ENCODE measurements around the gene SENP1. TPM values are rescaled to one million over a fixed set of nuclear protein-coding genes. Genes with fewer than 3 reads are reported as not detected.

SENP1 gene
- total RNA-seq, 1 experiment from 2014 or later: 26.7 TPM

GRCh38 chr12:48028541-48029431 is 77.1 kb downstream of the SENP1 start:
- Histone ChIP-seq H3K36me3 (replicated peaks; ENCODE audit: control insufficient read depth, insufficient read depth, low read length) (no peaks in the 10 kb centered on the region), H3K27me3 (ENCODE audit: control insufficient read depth, insufficient read depth, low read length) (peaks cover 97% of the 10 kb centered on the region), H3K4me3 (ENCODE audit: insufficient read depth, low read depth, low read length) (no peak overlapping the region)
- peak; percentile 19 for DNase-seq

- DNase-seq: peak; percentile 43
- no peaks in the 10 kb centered on the region for H3K36me3 ChIP-seq (replicated peaks; ENCODE audit: control insufficient read depth, insufficient read depth, low read length)
- H3K27me3 ChIP-seq (ENCODE audit: control insufficient read depth, insufficient read depth, low read length): peaks cover 97% of the 10 kb centered on the region
- no peak overlapping the region for H3K4me3 ChIP-seq (ENCODE audit: insufficient read depth, low read depth, low read length)
Measured at GRCh38 chr12:48027183-48028002, 78.5 kb downstream of the SENP1 start.

- Histone ChIP-seq H3K27me3 (ENCODE audit: control insufficient read depth, insufficient read depth, low read length) (peaks cover 97% of the 10 kb centered on the region), H3K36me3 (replicated peaks; ENCODE audit: control insufficient read depth, insufficient read depth, low read length) (no peaks in the 10 kb centered on the region), H3K4me3 (ENCODE audit: insufficient read depth, low read depth, low read length) (no peak overlapping the region)
- DNase-seq: peak; percentile 15
Measured at GRCh38 chr12:48026060-48026827, 79.6 kb downstream of the SENP1 start.

DNA sequence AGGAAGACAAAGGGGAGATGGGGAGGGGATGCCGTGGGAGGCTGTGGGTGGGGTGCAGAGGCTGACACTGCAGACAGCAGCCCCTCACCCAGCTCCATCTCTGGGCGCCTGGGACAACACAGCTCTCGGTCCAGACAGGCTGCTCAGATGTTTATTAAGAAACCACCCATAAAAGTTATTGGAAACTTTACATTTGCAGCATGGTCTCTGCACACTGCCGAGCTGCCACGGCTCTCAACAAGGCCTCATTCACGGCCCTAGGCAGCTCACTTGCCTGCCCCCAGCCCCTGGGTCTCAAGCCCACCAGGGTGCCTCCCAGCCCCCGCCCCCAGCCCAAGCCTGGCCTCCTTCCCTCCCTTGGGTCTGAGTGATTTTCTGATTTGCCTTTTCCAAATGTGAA is 80.6 kb downstream of the SENP1 start:
- peak; percentile 21 for DNase-seq
- H3K36me3 ChIP-seq (replicated peaks; ENCODE audit: control insufficient read depth, insufficient read depth, low read length): no peaks in the 10 kb centered on the region
- H3K27me3 ChIP-seq (ENCODE audit: control insufficient read depth, insufficient read depth, low read length): peaks cover 97% of the 10 kb centered on the region
- H3K4me3 ChIP-seq (ENCODE audit: insufficient read depth, low read depth, low read length): no peak overlapping the region

- peak; percentile 12 for DNase-seq
- no peak overlapping the region for H3K4me3 ChIP-seq (ENCODE audit: insufficient read depth, low read depth, low read length)
- peaks cover 97% of the 10 kb centered on the region for H3K27me3 ChIP-seq (ENCODE audit: control insufficient read depth, insufficient read depth, low read length)
- no peaks in the 10 kb centered on the region for H3K36me3 ChIP-seq (replicated peaks; ENCODE audit: control insufficient read depth, insufficient read depth, low read length)
Measured at GRCh38 chr12:48024735-48025134, 81.1 kb downstream of the SENP1 start.

- DNase-seq: peak; percentile 37
- peaks cover 97% of the 10 kb centered on the region for H3K27me3 ChIP-seq (ENCODE audit: control insufficient read depth, insufficient read depth, low read length)
- no peak overlapping the region for H3K4me3 ChIP-seq (ENCODE audit: insufficient read depth, low read depth, low read length)
- H3K36me3 ChIP-seq (replicated peaks; ENCODE audit: control insufficient read depth, insufficient read depth, low read length): no peaks in the 10 kb centered on the region
Measured at GRCh38 chr12:48023386-48023785, 82.5 kb downstream of the SENP1 start.

DNA sequence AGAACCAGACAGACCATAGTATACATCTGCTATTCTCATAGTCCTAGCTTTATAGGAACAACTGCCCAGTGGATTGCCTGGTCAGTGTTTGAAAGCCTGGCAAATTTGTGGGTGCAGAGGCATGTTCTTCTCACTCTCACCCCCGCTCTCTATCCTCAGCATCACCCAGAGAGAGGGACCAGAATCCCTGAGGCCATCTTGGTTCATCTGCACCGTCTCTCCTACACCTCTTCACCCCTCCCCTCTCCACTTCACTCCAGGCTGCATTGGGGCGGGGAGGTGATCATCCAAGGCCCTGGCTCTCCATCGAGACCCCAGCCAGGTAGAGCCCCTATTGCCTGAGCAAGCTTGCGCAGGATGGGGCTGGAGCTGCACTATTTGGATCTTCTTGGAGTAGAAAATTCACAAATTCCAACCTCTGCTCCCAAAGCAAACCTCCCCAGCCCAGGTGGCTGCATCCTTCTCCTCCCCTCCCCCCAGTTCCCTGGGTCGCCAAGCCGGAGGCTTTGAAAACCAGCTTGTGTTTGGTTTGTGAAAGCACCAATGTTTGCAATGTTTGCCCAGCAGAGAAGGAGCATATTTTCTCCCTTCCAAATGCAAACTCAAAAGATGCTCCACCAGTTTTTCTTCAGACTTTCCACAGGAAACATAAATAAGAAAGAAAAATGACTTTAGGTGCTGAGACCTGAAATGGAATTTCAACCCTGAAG is 83.0 kb downstream of the SENP1 start:
- no peaks in the 10 kb centered on the region for H3K36me3 ChIP-seq (replicated peaks; ENCODE audit: control insufficient read depth, insufficient read depth, low read length)
- DNase-seq: peak; percentile 55
- H3K4me3 ChIP-seq (ENCODE audit: insufficient read depth, low read depth, low read length): no peak overlapping the region
- H3K27me3 ChIP-seq (ENCODE audit: control insufficient read depth, insufficient read depth, low read length): peaks cover 98% of the 10 kb centered on the region

GRCh38 chr12:48022180-48022521 is 83.7 kb downstream of the SENP1 start:
- peaks cover 98% of the 10 kb centered on the region for H3K27me3 ChIP-seq (ENCODE audit: control insufficient read depth, insufficient read depth, low read length)
- no peak overlapping the region for H3K4me3 ChIP-seq (ENCODE audit: insufficient read depth, low read depth, low read length)
- no peak for DNase-seq
- H3K36me3 ChIP-seq (replicated peaks; ENCODE audit: control insufficient read depth, insufficient read depth, low read length): no peaks in the 10 kb centered on the region

GRCh38 chr12:48021485-48022179 is 84.2 kb downstream of the SENP1 start:
- peak; percentile 89 for DNase-seq
- Histone ChIP-seq H3K27me3 (ENCODE audit: control insufficient read depth, insufficient read depth, low read length) (peaks cover 98% of the 10 kb centered on the region), H3K36me3 (replicated peaks; ENCODE audit: control insufficient read depth, insufficient read depth, low read length) (no peaks in the 10 kb centered on the region), H3K4me3 (ENCODE audit: insufficient read depth, low read depth, low read length) (no peak overlapping the region)

GRCh38 chr12:48019639-48020265 is 86.1 kb downstream of the SENP1 start:
- Histone ChIP-seq H3K4me3 (ENCODE audit: insufficient read depth, low read depth, low read length) (no peak overlapping the region), H3K27me3 (ENCODE audit: control insufficient read depth, insufficient read depth, low read length) (peaks cover 96% of the 10 kb centered on the region)
- DNase-seq: no peak

GRCh38 chr12:48018618-48018995 is 87.3 kb downstream of the SENP1 start:
- no peak for DNase-seq
- H3K36me3 ChIP-seq (replicated peaks; ENCODE audit: control insufficient read depth, insufficient read depth, low read length): no peaks in the 10 kb centered on the region
- H3K27me3 ChIP-seq (ENCODE audit: control insufficient read depth, insufficient read depth, low read length): peaks cover 96% of the 10 kb centered on the region
- H3K4me3 ChIP-seq (ENCODE audit: insufficient read depth, low read depth, low read length): no peak overlapping the region

More at GRCh38 chr12:48019639-48020265, 86.1 kb downstream of the SENP1 start:
- H3K36me3 ChIP-seq (replicated peaks; ENCODE audit: control insufficient read depth, insufficient read depth, low read length): no peaks in the 10 kb centered on the region

DNA sequence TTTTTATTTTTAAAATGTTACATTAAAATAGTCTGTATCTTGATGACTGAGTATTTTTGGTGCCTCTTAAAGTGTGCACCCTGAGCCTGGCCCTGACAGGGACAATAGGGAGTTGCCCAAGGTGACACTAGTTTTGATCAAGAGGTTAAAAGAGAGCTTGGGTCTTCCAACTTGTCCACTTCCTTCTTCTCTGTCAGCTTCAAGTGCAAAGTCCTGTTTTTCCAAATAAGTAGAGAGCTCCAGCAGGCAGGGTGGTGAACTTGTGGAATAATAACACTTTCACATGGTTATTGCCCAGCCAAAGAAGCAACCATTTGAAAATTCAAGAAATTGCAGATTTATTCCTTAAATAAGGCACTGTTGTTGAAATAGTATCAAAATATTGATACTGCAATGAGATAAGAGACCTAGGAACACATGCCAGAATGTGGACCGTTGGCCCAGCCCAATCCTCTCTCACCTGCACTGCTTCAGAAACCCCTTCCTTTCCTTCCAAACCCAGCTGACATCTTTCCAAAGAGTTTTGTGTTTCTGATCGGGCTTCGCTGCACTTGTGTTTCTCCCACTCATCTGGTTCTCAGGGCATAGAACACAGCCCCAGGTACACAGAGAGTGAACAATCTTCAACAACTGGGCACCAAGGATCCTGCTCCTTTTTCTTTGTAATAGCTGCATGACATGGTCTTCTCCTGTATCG is 87.8 kb downstream of the SENP1 start:
- DNase-seq: no peak
- Histone ChIP-seq H3K36me3 (replicated peaks; ENCODE audit: control insufficient read depth, insufficient read depth, low read length) (no peaks in the 10 kb centered on the region), H3K4me3 (ENCODE audit: insufficient read depth, low read depth, low read length) (no peak overlapping the region), H3K27me3 (ENCODE audit: control insufficient read depth, insufficient read depth, low read length) (peaks cover 96% of the 10 kb centered on the region)

- Histone ChIP-seq H3K36me3 (replicated peaks; ENCODE audit: control insufficient read depth, insufficient read depth, low read length) (no peaks in the 10 kb centered on the region), H3K27me3 (ENCODE audit: control insufficient read depth, insufficient read depth, low read length) (peaks cover 96% of the 10 kb centered on the region), H3K4me3 (ENCODE audit: insufficient read depth, low read depth, low read length) (no peak overlapping the region)
- no peak for DNase-seq
Measured at GRCh38 chr12:48017496-48017895, 88.4 kb downstream of the SENP1 start.

All from H7 (cell line).